Loucy (cell line): Measurements from ENCODE around the gene INSYN2B.

Experiments
- H2AFZ ChIP-seq: fragments of 200-600 bp; sonication (generic); 2 replicates; pipeline ENCODE4 v1.6.0; 2016; ENCODE audit warnings: antibody characterized with exemption, mild to moderate bottlenecking, low read length, moderate library complexity
- H3F3A ChIP-seq: fragments of 200-600 bp; 2 replicates; pipeline ENCODE4 v1.6.0; 2016; ENCODE audit warnings: antibody characterized with exemption, low read depth, mild to moderate bottlenecking
- H3K27me3 ChIP-seq: fragments of 200-600 bp; sonication (generic); 2 replicates; pipeline ENCODE4 v1.6.1; 2014; ENCODE audit warnings: low read length, mild to moderate bottlenecking; ENCODE audit not compliant: insufficient read depth, poor library complexity, severe bottlenecking
- H3K36me3 ChIP-seq: fragments of 200-600 bp; sonication (generic); 2 replicates; pipeline ENCODE4 v1.6.1; 2016; ENCODE audit warnings: low read length; ENCODE audit not compliant: insufficient read depth
- H3K4me1 ChIP-seq: fragments of 200-600 bp; sonication (generic); 2 replicates; pipeline ENCODE4 v1.5.1; 2014; ENCODE audit warnings: low read length, mild to moderate bottlenecking; ENCODE audit not compliant: insufficient read depth, poor library complexity, severe bottlenecking
- H3K4me2 ChIP-seq: fragments of 200-600 bp; sonication (generic); 2 replicates; pipeline ENCODE4 v1.6.0; 2014; ENCODE audit warnings: antibody characterized with exemption, low read length, low read depth, mild to moderate bottlenecking; ENCODE audit not compliant: poor library complexity, severe bottlenecking
- H3K4me3 ChIP-seq: fragments of 200-600 bp; sonication (generic); 2 replicates; pipeline ENCODE4 v1.5.1; 2014; ENCODE audit warnings: low read length, mild to moderate bottlenecking, mixed read lengths; ENCODE audit not compliant: poor library complexity, severe bottlenecking
- H3K79me2 ChIP-seq: fragments of 200-600 bp; sonication (generic); 2 replicates; pipeline ENCODE4 v1.6.1; 2014; ENCODE audit warnings: low read length; ENCODE audit not compliant: insufficient read depth
- H3K9ac ChIP-seq: fragments of 200-600 bp; sonication (generic); 2 replicates; pipeline ENCODE4 v1.6.0; 2014; ENCODE audit warnings: mild to moderate bottlenecking, low read depth, low read length, moderate library complexity; ENCODE audit not compliant: poor library complexity, severe bottlenecking
- H3K9me2 ChIP-seq: fragments of 200-600 bp; sonication (generic); replicated peaks from 2 replicates; pipeline ENCODE4 v1.6.1; 2016; ENCODE audit warnings: low read depth, low read length, mixed read lengths
- H3K9me3 ChIP-seq: fragments of 200-600 bp; sonication (generic); 2 replicates; pipeline ENCODE4 v1.6.1; 2014; ENCODE audit warnings: mild to moderate bottlenecking, antibody characterized with exemption, low read length, low read depth; ENCODE audit not compliant: insufficient read depth
- H4K20me1 ChIP-seq: fragments of 200-600 bp; sonication (generic); 2 replicates; pipeline ENCODE4 v1.6.0; 2014; ENCODE audit warnings: antibody characterized with exemption, low read length, mild to moderate bottlenecking; ENCODE audit not compliant: insufficient read depth, poor library complexity, severe bottlenecking
- EZH2phosphoT487 ChIP-seq: fragments of 200-600 bp; IDR thresholded peaks from 2 replicates; pipeline ENCODE4 v1.6.1; 2018; ENCODE audit warnings: antibody characterized with exemption, mild to moderate bottlenecking, moderate library complexity, borderline replicate concordance
- TF ChIP-seq, protein P1 (sequence below): fragments of 200-600 bp; sonication (generic); conservative IDR thresholded peaks from 2 replicates; pipeline ENCODE4 v1.5.1; 2014; ENCODE audit warnings: mild to moderate bottlenecking, antibody characterized with exemption, low read length

Gene INSYN2B

DNA sequence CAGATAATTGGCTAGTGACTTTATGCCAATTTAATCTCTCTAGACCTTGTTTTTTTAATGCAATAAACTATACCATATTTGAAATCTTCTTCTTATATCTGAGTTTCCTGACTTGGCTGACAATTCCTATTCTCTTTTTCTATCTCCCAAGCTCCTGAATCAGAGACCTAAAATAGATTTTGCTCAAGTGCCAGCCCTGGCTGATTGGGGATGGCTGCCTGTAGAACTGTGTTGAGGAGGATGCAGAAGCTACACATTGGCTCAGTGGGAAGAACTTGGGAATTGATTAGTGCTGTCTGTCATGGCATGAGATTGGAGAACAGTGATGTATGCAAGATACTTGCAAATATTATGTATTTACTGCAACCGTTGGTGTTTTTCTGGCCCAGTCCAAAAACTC lies 132.8 kb downstream of the INSYN2B start:
- H3K4me1 ChIP-seq, result no peaks in the 10 kb centered on the region
- H3K36me3 ChIP-seq, result peaks cover 32% of the 10 kb centered on the region; the same call in 1 of the 2 replicates
- no peak overlapping the region for H3K4me3 ChIP-seq

DNA sequence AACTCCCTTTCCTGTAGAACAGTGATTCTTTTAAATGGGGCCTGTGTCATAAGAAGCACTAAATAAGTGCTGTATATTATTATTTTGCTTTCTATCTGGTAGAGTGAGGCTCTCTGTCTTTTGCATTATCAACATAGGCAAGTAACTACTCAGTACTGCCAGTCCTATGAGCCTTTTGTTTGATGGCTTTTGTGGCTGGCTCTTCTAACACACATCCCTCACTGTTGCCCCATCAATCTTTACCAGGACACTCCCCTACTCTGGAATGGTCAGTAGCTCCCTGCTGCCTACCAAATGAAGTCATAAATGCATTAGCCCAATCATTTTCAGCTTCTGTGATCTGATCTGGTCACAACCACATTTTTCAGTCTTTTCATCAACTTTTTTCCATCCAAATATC lies 137.6 kb downstream of the INSYN2B start:
- no peaks in the 10 kb centered on the region for H3K4me1 ChIP-seq
- no peak overlapping the region for H2AFZ ChIP-seq
- TF ChIP-seq EZH2phosphoT487, result no peak
- TF ChIP-seq, protein P1, sequence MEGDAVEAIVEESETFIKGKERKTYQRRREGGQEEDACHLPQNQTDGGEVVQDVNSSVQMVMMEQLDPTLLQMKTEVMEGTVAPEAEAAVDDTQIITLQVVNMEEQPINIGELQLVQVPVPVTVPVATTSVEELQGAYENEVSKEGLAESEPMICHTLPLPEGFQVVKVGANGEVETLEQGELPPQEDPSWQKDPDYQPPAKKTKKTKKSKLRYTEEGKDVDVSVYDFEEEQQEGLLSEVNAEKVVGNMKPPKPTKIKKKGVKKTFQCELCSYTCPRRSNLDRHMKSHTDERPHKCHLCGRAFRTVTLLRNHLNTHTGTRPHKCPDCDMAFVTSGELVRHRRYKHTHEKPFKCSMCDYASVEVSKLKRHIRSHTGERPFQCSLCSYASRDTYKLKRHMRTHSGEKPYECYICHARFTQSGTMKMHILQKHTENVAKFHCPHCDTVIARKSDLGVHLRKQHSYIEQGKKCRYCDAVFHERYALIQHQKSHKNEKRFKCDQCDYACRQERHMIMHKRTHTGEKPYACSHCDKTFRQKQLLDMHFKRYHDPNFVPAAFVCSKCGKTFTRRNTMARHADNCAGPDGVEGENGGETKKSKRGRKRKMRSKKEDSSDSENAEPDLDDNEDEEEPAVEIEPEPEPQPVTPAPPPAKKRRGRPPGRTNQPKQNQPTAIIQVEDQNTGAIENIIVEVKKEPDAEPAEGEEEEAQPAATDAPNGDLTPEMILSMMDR, result no peak
- H3K27me3 ChIP-seq, result no peaks in the 10 kb centered on the region
- H3K9me3 ChIP-seq, result no peaks in the 10 kb centered on the region
- no peaks in the 10 kb centered on the region for H3F3A ChIP-seq
- H3K4me2 ChIP-seq, result no peak overlapping the region
- H4K20me1 ChIP-seq, result no peaks in the 10 kb centered on the region
- peaks cover 35% of the 10 kb centered on the region; the same call in 1 of the 2 replicates for H3K36me3 ChIP-seq
- H3K9ac ChIP-seq, result no peak overlapping the region
- H3K9me2 ChIP-seq, result no peaks in the 10 kb centered on the region
- H3K4me3 ChIP-seq, result no peak overlapping the region
- H3K79me2 ChIP-seq, result no peaks in the 10 kb centered on the region

More for the DNA sequence above, 132.8 kb downstream of the INSYN2B start:
- H4K20me1 ChIP-seq, result no peaks in the 10 kb centered on the region
- H3K9me3 ChIP-seq, result peaks cover 9% of the 10 kb centered on the region; the same call in 1 of the 2 replicates
- H3K27me3 ChIP-seq, result no peaks in the 10 kb centered on the region
- H3K9me2 ChIP-seq, result no peaks in the 10 kb centered on the region
- H3K79me2 ChIP-seq, result no peaks in the 10 kb centered on the region
- H3K9ac ChIP-seq, result no peak overlapping the region
- TF ChIP-seq EZH2phosphoT487, result no peak
- TF ChIP-seq, protein P1, result no peak
- no peak overlapping the region for H2AFZ ChIP-seq
- H3K4me2 ChIP-seq, result no peak overlapping the region
- H3F3A ChIP-seq, result no peaks in the 10 kb centered on the region

DNA sequence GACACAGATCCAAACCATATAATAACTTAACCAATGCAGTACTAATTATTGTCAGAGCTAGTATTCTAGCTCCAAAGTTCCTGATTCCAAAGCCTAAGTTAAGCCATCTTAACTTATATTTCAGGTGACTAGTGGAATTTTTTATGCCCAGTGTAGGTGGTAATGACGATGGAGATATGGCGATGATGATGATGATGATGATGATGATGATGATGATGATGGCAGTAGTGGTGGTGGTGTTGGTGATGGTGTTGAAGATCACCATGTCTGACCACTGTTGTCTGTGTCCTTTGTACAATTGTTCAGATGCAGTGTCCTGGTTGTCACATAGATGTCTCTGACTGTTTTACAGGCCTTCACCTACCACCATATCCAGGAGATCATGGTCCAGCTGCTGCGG lies 139.9 kb downstream of the INSYN2B start:
- no peaks in the 10 kb centered on the region for H3K9me3 ChIP-seq
- TF ChIP-seq, protein P1, result no peak
- TF ChIP-seq EZH2phosphoT487, result no peak
- H2AFZ ChIP-seq, result no peak overlapping the region
- H3K9ac ChIP-seq, result no peak overlapping the region
- no peaks in the 10 kb centered on the region for H3F3A ChIP-seq
- no peaks in the 10 kb centered on the region for H4K20me1 ChIP-seq
- H3K4me2 ChIP-seq, result no peak overlapping the region
- H3K9me2 ChIP-seq, result no peaks in the 10 kb centered on the region
- peaks cover 32% of the 10 kb centered on the region; the same call in 1 of the 2 replicates for H3K36me3 ChIP-seq
- H3K27me3 ChIP-seq, result no peaks in the 10 kb centered on the region
- no peak overlapping the region for H3K4me3 ChIP-seq
- H3K4me1 ChIP-seq, result no peaks in the 10 kb centered on the region
- no peaks in the 10 kb centered on the region for H3K79me2 ChIP-seq
